ENCODE data around the gene SORBS1.

DNA sequence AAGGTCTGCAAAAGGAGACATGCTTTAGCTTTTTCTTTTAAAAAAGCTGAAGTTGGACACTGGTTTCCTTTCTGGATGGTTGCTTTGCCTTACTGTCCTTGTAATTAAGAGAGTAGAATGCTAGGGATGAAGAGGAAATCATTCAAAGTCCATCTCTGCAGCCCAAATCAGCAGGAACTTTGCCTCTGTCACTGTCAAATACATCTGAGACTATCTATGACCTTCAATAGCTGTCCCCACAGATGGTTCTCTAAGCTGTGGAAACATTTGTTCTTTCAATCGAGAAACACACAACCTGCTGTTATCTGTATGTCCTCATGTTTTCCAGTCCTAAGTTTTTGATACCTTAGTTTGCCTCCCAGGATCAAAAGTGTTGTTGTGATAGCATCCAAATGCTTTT, 117.5 kb downstream of the SORBS1 start:
- TF ChIP-seq, protein P1, sequence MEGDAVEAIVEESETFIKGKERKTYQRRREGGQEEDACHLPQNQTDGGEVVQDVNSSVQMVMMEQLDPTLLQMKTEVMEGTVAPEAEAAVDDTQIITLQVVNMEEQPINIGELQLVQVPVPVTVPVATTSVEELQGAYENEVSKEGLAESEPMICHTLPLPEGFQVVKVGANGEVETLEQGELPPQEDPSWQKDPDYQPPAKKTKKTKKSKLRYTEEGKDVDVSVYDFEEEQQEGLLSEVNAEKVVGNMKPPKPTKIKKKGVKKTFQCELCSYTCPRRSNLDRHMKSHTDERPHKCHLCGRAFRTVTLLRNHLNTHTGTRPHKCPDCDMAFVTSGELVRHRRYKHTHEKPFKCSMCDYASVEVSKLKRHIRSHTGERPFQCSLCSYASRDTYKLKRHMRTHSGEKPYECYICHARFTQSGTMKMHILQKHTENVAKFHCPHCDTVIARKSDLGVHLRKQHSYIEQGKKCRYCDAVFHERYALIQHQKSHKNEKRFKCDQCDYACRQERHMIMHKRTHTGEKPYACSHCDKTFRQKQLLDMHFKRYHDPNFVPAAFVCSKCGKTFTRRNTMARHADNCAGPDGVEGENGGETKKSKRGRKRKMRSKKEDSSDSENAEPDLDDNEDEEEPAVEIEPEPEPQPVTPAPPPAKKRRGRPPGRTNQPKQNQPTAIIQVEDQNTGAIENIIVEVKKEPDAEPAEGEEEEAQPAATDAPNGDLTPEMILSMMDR (IDR thresholded peaks at IDR 0.05): no peak
- no peak for TF ChIP-seq EZH2 (IDR thresholded peaks at IDR 0.05)

Measured in neural progenitor cell (in vitro differentiated cells).